Measurements from ENCODE around the gene CTXN1. TPM values are rescaled to one million over a fixed set of nuclear protein-coding genes. Genes with fewer than 3 reads are reported as not detected.

Gene CTXN1
- total and polyA plus RNA-seq, 2 donors (not counting 1 experiment from before 2014, with no cell fraction given) = not detected

- no peak overlapping the region for H3K4me3 Mint-ChIP-seq
- no peak overlapping the region for H3K4me2 ChIP-seq (replicated peaks; ENCODE audit: low read depth, low read length, poor library complexity, severe bottlenecking)
- H3K27ac Mint-ChIP-seq = no peak overlapping the region
- 94% methylated on average over 27 of the region's 39 CpGs for WGBS (ENCODE audit: insufficient coverage)
- peaks cover 0 to 29% (median 13%) of the 10 kb centered on the region in 4 experiments for H3K27me3 ChIP-seq (replicated peaks in 1 of 4; ENCODE audit: control extremely low read depth in 1 of 4, control insufficient read depth in 3 of 4, insufficient read depth in 4 of 4, low read length in 3 of 4)
- no peak overlapping the region for H2AFZ ChIP-seq (ENCODE audit: insufficient read depth, low read depth, low read length, poor library complexity, severe bottlenecking)
- peaks cover 11% of the 10 kb centered on the region for H3K27me3 Mint-ChIP-seq
- no peak for TF ChIP-seq CTCF (IDR thresholded peaks at IDR 0.05)
- TF ChIP-seq EZH2 (IDR thresholded peaks at IDR 0.05; ENCODE audit: borderline replicate concordance, insufficient read depth, low read depth, low read length, poor library complexity, severe bottlenecking) = no peak
- peaks cover 0 to 13% (median 0%) of the 10 kb centered on the region in 3 donors for H3K9me3 ChIP-seq (ENCODE audit: control extremely low read depth in 1 of 3, control insufficient read depth in 2 of 3, insufficient read depth in 1 of 3, low read length in 2 of 3)
- CTCF ChIA-PET = no interaction called here
- H3K27ac ChIP-seq (ENCODE audit: low read length in 2 of 2) = no peak overlapping the region
- no peaks in the 10 kb centered on the region for H3K9me3 Mint-ChIP-seq (ENCODE audit: insufficient read depth)
- peaks cover 6% of the 10 kb centered on the region for H3K79me2 ChIP-seq (ENCODE audit: control insufficient read depth, insufficient read depth, low read length)
- ATAC-seq (ENCODE audit: low read depth) (no peak), DNase-seq (no peak)
- H3K36me3 ChIP-seq (replicated peaks in 1 of 2; ENCODE audit: control extremely low read depth in 1 of 2, control insufficient read depth in 1 of 2, extremely low read depth in 1 of 2, insufficient read depth in 2 of 2, low read length in 1 of 2) = peaks cover 3 to 31% of the 10 kb centered on the region in 2 experiments
- POLR2A ChIA-PET = interaction anchor here (1.1 kb wide), 1 partner anchor 8 kb away, joined by 3 read pairs; no protein-coding TSS in a partner anchor
- peaks cover 74% of the 10 kb centered on the region for H4K20me1 ChIP-seq (ENCODE audit: control insufficient read depth, insufficient read depth, low read length, poor library complexity, severe bottlenecking)
- intact Hi-C loops (cut with micrococcal nuclease) = no loop called here
- no peak overlapping the region for H3K4me3 ChIP-seq (ENCODE audit: control extremely low read depth in 1 of 5, extremely low read depth in 1 of 5, insufficient read depth in 1 of 5, low read depth in 2 of 5, low read length in 4 of 5)
- peaks cover 23 to 27% of the 10 kb centered on the region in 2 donors for H3K4me1 ChIP-seq (ENCODE audit: control insufficient read depth in 2 of 2, insufficient read depth in 2 of 2, low read length in 2 of 2)
- H3K9ac ChIP-seq (ENCODE audit: low read length) = no peak overlapping the region
- peaks cover 14% of the 10 kb centered on the region for H3K4me1 Mint-ChIP-seq
Measured at GRCh38 chr19:7912697-7913564, 13.0 kb downstream of the CTXN1 start.
